ENCODE measurements around the gene ADORA1.
A peak's percentile ranks its signal among the peaks of the same experiment; 100 is the strongest.

ADORA1 gene

DNA sequence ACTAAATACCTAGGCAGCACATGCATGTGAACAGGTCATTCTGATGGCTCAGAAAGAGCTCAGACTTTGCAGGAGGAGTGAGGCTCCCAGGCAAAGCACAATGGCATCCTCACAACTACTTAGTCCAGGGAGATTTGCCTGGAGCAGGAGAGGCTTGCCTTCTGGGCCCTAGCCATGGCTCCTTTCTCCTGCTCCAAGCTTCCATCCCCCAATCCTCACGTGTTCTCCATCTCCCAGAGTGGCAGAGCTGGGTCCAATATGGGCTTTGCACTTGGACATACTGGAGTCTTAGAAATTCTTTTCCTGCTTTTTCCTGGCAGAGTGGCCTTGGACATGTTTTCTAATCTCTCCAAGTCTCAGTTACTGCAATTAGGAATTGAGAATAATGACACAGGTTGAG, 32.3 kb downstream of the ADORA1 start:
- no peak for DNase-seq (ENCODE audit: low read depth)

DNA sequence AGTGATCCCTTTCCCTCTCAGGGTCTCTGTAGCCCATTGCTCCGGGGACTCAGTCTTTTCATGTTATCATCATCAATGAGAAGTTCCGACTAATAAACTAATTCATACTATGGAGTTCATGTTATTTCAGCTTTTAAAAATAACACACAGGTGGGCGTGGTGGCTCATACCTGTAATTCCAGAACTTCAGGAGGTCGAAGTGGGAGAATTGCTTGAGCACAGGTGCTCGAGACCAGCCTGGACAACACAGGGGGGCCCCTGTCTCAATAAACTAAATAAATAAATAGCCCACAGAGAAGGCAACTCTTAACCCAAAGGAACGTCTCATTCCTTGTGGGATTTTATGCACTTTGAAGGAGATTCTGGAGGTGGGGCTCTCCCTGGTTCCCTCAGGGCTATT, 33.6 kb downstream of the ADORA1 start:
- no peak for DNase-seq (ENCODE audit: low read depth)

DNA sequence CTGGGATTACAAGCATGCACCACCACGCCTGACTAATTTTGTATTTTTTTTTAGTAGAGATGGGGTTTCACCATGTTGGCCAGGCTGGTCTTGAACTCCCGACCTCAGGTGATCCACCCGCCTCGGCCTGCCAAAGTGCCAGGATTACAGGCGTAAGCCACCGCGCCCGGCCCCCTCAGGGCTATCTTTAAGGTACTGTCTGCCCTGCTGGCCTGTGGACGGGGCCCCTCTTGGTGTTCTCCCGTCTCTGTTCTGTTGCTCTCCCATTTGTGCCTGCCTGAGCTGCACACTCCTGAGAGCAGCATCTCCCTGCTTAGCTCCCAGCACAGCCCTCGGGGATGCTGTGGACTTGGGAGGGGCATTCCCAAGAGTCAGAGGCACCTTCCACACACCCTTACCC, 34.2 kb downstream of the ADORA1 start:
- DNase-seq (ENCODE audit: low read depth) = no peak

DNA sequence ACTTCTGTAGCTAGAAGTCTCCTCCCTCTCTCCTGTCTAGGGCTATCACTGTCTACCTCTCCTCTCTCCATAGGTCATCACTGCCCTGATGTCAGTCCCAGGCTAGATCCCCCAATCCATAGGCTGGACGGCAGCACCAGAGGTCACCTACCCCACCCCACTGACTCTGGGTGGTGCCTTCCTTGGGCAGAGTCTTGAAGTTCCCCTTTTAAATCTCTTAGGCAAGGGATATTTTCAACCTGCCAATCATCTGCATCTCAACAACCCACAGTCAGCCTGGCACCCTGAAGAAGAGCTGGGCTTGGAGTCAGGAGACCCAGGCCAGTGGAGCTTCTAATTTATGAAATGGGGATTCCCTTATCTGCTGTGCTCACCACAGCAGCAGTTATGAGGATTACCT, 34.9 kb downstream of the ADORA1 start:
- DNase-seq (ENCODE audit: low read depth) = no peak

DNA sequence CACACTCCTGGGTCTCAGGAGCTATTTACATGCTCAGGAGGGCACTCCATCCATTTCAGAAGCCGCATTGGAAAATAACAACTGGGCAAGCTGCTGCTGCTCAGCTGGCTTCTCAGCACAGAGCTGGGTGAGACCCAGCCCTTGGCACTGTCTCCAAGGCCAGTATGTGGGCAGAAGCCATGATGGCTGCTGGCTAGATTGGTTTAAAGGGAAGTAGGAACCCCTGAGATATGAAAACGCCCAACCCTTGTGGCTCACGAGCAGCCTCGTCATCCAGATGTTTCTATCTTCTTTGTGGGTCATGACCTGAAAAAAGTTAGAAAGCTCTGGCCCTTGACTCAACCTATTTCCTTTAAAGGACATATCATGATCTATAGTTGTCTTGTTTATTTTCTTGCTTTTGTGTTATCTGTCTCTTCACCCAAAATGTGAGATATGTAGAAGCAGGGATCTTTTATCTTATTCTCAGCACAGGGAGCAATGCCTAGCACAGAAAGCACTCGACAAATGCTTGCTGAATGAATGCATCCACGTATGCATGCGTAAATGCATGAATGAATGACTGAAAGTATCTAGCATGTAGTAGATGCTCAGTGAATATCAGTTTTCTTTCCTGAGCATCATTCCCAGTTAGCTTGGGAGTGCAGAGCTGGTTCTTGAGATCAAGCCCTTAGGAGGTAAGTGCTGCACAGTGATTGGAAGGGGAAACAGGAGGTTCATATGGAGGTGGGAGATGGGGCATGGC, 36.5 kb downstream of the ADORA1 start:
- no peak for DNase-seq (ENCODE audit: low read depth)

DNA sequence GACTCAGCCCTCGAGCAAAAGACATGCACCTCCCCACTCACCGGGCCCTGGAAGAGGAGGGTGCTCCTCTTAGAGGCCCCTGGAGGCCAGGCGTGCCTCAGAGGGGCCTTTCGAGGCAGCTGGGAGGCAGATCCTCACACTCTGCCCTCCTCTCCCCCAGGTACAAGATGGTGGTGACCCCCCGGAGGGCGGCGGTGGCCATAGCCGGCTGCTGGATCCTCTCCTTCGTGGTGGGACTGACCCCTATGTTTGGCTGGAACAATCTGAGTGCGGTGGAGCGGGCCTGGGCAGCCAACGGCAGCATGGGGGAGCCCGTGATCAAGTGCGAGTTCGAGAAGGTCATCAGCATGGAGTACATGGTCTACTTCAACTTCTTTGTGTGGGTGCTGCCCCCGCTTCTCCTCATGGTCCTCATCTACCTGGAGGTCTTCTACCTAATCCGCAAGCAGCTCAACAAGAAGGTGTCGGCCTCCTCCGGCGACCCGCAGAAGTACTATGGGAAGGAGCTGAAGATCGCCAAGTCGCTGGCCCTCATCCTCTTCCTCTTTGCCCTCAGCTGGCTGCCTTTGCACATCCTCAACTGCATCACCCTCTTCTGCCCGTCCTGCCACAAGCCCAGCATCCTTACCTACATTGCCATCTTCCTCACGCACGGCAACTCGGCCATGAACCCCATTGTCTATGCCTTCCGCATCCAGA, 37.7 kb downstream of the ADORA1 start:
- no peak for DNase-seq (ENCODE audit: low read depth)

DNA sequence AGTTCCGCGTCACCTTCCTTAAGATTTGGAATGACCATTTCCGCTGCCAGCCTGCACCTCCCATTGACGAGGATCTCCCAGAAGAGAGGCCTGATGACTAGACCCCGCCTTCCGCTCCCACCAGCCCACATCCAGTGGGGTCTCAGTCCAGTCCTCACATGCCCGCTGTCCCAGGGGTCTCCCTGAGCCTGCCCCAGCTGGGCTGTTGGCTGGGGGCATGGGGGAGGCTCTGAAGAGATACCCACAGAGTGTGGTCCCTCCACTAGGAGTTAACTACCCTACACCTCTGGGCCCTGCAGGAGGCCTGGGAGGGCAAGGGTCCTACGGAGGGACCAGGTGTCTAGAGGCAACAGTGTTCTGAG, 38.3 kb downstream of the ADORA1 start:
- DNase-seq (ENCODE audit: low read depth) = no peak

DNA sequence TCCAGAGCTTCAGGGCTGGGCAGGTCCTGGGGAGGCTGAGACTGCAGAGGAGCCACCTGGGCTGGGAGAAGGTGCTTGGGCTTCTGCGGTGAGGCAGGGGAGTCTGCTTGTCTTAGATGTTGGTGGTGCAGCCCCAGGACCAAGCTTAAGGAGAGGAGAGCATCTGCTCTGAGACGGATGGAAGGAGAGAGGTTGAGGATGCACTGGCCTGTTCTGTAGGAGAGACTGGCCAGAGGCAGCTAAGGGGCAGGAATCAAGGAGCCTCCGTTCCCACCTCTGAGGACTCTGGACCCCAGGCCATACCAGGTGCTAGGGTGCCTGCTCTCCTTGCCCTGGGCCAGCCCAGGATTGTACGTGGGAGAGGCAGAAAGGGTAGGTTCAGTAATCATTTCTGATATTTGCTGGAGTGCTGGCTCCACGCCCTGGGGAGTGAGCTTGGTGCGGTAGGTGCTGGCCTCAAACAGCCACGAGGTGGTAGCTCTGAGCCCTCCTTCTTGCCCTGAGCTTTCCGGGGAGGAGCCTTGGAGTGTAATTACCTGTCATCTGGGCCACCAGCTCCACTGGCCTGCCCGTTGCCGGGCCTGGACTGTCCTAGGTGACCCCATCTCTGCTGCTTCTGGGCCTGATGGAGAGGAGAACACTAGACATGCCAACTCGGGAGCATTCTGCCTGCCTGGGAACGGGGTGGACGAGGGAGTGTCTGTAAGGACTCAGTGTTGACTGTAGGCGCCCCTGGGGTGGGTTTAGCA, 38.8 kb downstream of the ADORA1 start:
- DNase-seq (ENCODE audit: low read depth) = no peak

DNA sequence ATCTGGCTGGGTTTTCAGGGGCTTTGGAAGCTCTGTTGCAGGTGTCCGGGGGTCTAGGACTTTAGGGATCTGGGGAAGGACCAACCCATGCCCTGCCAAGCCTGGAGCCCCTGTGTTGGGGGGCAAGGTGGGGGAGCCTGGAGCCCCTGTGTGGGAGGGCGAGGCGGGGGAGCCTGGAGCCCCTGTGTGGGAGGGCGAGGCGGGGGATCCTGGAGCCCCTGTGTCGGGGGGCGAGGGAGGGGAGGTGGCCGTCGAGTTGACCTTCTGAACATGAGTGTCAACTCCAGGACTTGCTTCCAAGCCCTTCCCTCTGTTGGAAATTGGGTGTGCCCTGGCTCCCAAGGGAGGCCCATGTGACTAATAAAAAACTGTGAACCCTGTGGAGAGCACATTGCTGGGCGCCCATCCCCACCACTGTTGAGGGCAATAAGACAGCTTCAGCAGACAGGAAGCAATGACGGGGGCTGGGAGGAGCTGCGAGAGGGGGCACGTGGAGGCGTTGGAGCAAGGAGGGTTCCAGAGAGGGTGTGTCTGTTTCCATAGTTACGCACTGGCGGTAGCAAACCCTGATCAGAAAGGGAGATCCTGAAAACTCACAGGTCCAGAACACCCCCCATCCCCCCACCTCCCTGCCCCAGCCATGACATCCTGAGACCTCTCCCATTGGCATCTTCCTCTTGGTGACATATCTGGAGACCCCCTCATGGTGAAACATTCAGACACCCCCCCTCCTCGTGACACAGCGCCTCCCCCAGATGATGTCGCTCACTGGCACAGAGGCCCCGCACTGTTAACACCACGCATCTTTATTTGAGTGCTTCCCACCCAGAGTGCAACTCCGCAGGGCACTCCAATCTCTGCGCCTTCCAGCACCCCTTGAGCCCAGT, 39.7 kb downstream of the ADORA1 start:
- DNase-seq (ENCODE audit: low read depth) = no peak

DNA sequence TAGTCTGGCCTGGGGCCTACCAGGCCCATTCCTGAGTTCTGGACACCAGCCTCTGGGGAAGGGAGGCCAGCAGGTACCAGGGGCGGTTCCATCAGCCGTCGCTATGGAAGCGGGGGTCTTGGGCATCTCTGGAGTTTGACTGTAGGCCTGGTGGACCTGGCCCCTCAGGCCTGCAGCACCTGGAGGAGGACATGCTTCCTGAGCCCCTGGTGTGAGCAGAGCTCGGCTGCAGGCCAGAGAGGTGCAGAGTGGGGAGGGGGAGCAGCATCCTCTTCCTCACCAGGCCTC, 40.3 kb downstream of the ADORA1 start:
- DNase-seq (ENCODE audit: low read depth) = no peak

DNA sequence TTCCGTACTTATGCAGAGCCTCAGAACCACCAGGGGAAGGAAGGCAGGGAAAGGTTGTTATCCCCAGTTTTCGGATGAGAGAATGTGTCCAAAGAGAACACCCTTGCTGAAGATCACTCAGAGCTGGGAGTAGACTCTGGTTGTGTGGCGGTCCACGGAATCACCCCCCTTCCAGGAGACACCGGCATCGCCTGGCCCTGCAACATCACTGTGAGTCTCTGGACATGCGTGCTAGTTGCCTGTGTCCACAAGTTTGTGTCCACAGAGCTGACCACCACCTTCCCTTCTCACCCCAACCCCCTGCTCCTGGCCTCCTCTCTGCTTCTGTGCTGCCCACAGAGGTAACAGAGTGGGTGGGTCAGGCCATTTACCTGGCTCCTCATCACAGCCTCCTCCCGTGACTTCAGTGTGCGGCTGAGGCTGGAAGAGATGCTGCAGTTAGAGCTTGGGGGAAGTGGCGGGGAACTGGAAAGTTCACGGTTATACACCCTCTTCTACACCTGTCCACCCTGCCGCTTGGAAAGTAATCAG, 40.8 kb downstream of the ADORA1 start:
- no peak for DNase-seq (ENCODE audit: low read depth)

DNA sequence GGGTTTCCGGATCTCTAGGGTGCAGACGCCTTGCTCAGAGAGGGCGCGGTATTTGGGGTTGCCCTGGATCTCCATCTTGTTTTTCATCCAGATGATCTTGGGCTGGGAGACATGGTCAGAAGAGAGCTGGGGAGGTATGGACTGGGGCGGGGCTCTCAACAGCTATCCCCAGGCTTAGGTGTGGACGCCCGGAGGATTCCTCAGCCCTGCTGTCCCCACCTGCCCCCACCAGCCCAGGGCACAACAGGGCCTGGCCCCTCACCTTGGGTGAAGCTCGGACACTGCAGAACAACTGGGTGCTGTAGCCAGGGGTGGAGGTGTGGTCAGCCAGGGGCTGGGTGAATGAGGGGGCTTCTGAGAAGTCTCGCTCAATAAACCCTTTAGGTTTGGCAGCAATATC, 41.5 kb downstream of the ADORA1 start:
- DNase-seq (ENCODE audit: low read depth) = no peak

DNA sequence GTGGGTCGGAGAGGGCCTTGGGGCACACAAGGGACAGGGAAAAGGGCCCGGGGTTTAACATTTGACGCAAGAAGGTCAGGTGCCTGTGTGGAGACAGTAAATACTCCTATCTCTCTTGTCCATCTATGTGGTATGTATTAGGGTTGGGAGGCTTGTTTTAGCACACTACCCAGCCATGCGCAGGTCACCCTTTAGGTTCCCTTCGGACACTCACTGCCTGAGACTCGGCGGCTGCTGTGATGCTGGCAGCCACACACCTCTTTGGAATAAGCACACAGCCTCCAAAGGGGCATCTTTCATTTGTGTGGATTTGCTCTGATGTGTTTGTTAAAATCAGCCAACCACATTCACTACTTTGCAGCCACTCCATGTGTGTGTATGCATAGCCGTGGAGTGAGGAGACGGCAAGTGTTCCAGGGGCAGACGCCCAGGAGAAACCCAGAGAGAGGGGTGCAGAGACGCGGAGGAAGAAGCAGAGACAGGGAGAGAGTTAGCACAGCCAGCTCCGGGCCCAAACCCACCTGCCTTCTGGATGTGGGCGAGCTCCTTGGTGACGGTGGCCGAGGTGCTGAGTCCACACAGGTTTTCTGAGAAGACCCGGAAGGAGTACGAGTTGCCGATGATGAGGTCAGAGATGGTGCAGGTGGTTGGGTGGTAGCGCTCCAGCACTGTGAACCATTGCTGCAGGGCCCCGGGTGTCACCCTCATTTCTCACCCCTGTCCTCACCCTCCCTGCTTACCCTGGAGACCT, 42.4 kb downstream of the ADORA1 start:
- DNase-seq (ENCODE audit: low read depth) = no peak

DNA sequence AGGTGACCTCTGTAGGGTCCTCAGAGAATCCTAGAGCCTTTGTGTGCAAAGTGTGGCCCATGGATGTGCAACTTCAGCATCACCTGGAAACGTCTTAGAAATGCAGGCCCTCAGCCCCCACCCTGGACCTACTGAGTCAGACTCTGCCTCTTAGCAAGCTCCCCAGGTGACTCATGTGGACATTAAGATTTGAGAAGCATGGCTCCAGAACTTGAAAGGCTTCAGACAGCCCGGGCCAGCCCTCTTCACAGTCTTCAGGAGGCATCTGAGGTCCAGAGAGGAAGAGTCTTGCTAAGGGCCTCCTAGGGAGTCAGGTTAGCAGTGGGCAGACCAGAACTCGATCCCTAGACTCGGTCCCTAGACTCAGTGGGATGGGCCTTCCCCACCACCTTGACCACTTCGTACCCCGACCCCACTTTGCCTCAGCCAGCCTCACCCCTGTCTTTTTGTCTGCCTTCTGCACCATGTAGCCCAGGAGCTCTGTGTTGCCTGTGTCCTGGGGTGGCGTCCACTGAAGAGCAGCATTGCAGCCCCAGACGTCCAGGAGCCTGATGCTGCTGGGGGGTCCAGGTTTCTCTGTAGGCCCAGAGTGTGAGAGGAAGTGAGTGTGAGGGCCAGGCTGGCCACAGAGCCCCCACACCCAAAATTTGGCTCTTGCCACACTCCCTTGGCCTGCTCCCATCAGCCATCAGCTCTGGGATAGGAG, 43.3 kb downstream of the ADORA1 start:
- DNase-seq (ENCODE audit: low read depth) = peak; percentile 33

DNA sequence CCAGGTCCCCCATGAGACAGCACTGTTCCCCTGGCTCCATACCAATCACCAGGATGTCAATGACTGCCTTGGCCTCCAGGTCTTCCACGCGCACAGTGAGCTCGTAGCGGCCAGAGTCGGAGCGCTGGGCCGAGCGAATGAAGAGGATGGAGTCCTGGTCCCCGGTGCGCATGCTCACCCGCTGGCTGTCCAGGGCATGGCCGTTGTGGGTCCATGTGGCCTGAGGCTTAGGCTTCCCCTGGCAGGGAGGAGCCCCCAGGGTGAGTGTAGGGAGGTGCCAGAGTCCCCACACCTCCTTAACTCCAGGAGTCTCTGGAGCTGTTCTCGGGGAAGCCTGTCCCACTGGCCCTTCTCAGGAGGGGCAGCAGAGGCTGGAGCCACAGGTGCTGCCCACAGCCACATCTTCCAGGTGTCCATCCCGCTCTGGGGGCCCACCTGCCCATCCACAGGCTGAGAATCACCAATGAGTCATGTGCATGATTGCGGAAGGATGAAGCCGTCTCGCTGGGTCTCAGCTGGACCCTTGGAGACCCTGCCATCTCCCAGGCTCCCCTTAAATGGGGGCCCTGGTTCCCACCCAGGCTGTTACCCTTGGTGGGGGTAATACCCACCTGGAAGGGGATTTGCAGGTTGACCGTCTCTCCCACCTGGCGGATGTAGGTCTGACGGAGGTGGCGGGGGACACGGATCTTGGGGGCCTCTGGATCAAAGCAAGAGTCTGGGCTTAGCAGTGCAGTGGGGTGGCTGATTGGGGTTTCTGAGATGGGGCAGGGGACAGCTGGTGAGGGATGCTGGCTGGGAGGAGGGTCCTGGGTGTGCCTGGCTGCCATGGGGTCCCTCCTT, 44.0 kb downstream of the ADORA1 start:
- no peak for DNase-seq (ENCODE audit: low read depth)

DNA sequence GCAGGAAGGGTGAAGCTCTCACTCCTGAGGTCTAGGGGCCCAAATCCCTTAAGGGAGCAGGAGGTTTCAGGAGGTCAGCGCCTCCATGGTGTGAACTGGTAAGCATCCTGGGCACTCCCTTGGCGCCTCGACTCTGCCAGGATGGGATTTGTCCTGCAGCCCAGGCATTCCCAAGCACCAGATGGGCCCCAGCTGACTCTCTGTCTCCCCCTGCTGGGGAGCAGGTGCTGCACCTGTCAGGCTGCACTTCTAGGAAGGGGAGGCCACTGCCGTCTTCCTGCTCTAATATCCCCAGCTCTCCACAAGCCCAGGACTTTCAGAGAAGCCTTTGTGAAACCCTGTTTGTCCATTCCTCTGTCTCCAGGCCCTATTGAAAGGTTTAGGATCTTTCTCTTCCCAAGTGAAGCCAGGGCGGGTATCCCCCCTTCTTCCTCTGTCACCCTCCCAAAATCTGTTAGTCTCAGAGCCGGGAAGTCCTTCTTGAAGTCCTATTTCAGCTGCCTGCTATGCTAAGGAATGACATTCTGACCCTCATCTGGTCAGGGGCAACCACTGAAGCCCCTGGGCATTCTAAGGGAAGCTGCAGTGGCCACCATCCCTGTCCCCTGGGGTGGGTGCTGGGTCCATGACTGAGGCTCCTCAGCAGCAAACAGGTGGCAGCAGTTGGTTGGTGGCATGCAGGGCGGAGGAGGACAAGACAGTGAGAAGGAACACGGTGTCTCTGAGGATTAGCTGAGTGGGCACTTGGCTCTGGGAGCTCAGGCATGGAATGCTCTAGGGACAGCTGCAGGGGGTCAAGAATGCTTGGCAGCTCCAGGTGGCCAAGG, 44.9 kb downstream of the ADORA1 start:
- DNase-seq (ENCODE audit: low read depth) = peak; percentile 45

DNA sequence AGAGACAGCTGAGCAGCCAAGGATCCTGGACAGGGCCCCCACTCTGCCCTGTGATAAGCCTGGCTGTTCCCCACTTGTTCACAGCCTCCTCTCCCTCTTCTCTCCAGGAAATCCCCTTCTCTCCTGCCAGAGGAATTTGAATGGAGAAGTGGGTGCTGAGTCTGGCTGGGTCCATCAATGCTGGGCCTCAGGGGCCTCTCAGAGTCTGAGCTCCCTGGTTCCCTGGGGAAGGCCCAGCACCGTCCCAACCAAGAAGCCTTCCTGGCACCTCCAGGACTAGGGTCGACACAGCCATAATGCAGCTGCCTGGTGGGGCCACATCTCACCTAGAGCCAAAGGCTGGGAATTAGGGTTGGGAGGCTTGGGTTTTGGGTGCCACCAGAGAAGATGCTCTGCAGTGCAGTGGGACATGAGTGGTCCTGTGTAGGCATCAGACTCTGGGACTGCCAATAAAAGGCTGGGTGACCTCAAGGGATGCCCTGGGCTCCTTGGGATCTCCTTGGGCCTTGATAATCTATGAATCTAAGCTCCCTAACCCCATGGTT, 45.6 kb downstream of the ADORA1 start:
- DNase-seq (ENCODE audit: low read depth) = no peak

DNA sequence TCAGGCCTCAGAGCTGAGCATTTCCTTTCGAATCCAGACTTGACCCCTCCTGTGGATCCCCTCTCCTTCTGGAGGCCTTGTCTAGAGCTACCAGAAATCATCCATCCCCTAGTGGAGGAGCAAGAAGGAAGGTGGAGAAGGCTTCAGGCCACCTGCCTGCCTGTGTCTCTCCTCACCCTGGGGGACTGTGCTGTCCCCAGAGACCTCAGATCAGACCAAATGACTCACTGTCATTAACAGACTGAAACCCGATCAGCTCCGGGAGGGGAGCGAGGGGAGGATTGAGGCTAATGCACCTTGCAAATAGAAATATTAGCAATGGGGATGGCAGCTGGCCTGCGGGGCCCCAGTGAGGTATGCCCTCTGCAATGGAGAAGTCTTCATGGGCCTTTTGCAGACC, 46.0 kb downstream of the ADORA1 start:
- no peak for DNase-seq (ENCODE audit: low read depth)

All from amniotic epithelial cell (primary cell).